ENCODE data around the gene PXDN.
"Not testable (repeated sequence)": the region's sequence is repeated elsewhere in the genome, so short reads cannot be mapped to it uniquely, and the experiment has no call there.

Gene PXDN

GRCh38 chr2:1757567-1757966 is 13.3 kb upstream of the PXDN start:
- DNase-seq (ENCODE audit: low read depth), result no peak
- TF ChIP-seq CTCF (conservative IDR thresholded peaks at IDR 0.05; ENCODE audit: low read depth, low read length), result no peak
- no peak overlapping the region for H3K4me3 ChIP-seq (ENCODE audit: low read length)

DNA sequence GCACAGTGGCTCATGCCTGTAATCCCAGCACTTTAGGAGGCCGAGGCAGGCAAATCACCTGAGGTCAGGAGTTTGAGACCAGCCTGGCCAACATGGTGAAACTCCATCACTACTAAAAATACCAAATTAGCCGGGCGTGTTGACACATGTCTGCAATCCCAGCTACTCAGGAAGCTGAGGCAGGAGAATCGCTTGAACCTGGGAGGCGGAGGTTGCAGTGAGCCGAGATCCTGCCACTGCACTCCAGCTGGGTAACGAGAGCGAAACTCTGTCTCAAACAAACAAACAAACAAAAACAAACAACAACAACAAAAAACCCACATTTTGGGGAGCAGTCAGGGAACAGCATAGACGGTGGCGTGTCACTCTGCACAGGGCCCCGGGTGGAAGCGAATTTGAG is 12.8 kb upstream of the PXDN start:
- H3K4me3 ChIP-seq (ENCODE audit: low read length); DNase-seq (ENCODE audit: low read depth): not testable (repeated sequence)

DNA sequence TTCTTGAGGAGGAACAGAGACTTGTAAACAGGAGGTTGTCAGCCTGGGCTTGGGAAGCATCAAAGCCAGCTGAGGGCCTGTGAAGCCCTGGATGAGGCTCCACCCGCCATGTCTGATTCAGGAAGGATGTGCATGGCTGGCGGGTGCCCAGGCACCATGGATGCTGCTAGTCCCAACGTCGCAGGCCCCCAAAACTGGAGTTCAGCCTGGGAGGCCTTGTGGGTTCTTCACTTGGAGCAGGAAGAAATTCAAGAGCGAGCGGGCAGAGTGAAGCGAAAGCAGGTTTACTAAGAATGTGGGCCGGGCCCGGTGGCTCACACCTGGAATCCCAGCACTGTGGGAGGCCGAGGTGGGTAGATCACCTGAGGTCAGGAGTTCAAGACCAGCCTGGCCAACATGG is 12.1 kb upstream of the PXDN start:
- no peak for TF ChIP-seq CTCF (conservative IDR thresholded peaks at IDR 0.05; ENCODE audit: low read depth, low read length)
- DNase-seq (ENCODE audit: low read depth), result no peak
- H3K4me3 ChIP-seq (ENCODE audit: low read length), result no peak overlapping the region

GRCh38 chr2:1755436-1756191 is 11.3 kb upstream of the PXDN start:
- DNase-seq (ENCODE audit: low read depth), result no peak
- H3K4me3 ChIP-seq (ENCODE audit: low read length), result no peak overlapping the region
- no peak for TF ChIP-seq CTCF (conservative IDR thresholded peaks at IDR 0.05; ENCODE audit: low read depth, low read length)

- no peak for DNase-seq (ENCODE audit: low read depth)
- no peak overlapping the region for H3K4me3 ChIP-seq (ENCODE audit: low read length)
Observed at GRCh38 chr2:1754461-1755170, 10.3 kb upstream of the PXDN start.

DNA sequence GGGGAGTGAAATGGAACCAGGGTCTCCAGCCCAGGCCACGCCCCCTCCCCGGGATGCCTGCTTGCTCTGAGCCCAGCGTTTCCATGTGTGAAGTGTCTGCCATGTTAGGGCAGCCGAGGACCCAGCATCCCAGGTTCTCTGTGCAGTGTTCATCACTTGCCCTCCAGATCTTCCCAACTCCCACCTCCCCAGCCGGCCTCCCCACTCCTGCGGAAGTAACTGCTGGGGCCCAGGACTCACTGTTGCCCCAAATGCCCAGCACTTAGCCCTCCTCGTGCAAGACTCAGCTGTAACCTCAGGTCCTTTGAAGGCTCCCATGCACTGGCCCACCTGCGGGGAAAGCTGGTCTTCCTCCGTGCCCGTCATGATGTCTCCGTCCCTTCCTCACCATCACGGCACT is 9.7 kb upstream of the PXDN start:
- DNase-seq (ENCODE audit: low read depth), result no peak
- H3K4me3 ChIP-seq (ENCODE audit: low read length), result no peak overlapping the region
- TF ChIP-seq CTCF (conservative IDR thresholded peaks at IDR 0.05; ENCODE audit: low read depth, low read length), result no peak

More at GRCh38 chr2:1754461-1755170, 10.3 kb upstream of the PXDN start:
- TF ChIP-seq CTCF (conservative IDR thresholded peaks at IDR 0.05; ENCODE audit: low read depth, low read length), result no peak

- TF ChIP-seq CTCF (conservative IDR thresholded peaks at IDR 0.05; ENCODE audit: low read depth, low read length), result no peak
Observed at GRCh38 chr2:1752751-1753150, 8.4 kb upstream of the PXDN start.

More at GRCh38 chr2:1752751-1753150, 8.4 kb upstream of the PXDN start:
- no peak for DNase-seq (ENCODE audit: low read depth)
- no peak overlapping the region for H3K4me3 ChIP-seq (ENCODE audit: low read length)
